DMS53 treated with DMSO at 0.1 percent for 48 hours (cell line): Measurements from ENCODE around the gene RPIA.
A peak's percentile ranks its signal among the peaks of the same experiment; 100 is the strongest.

ENCODE experiments used
- DNase-seq: peaks from one replicate; lab custom pipeline; 2025; ENCODE audit not compliant: unreplicated experiment; lab: John Stamatoyannopoulos, UW

Gene RPIA

GRCh38 chr2:88684519-88684918 lies 7.0 kb upstream of the RPIA start:
- DNase-seq, result no peak

GRCh38 chr2:88686320-88686719 lies 5.2 kb upstream of the RPIA start:
- no peak for DNase-seq

- DNase-seq, result no peak
These were observed 4.1 kb upstream of the RPIA start for GRCh38 chr2:88687384-88687783.

GRCh38 chr2:88690591-88691338 lies 708 bp upstream of the RPIA start:
- DNase-seq, result peak; percentile 70

- peak; percentile 17 for DNase-seq
These were observed 714 bp downstream of the RPIA start for GRCh38 chr2:88692187-88692586.

GRCh38 chr2:88693911-88694414 lies 2.5 kb downstream of the RPIA start:
- DNase-seq, result no peak

GRCh38 chr2:88696611-88697010 lies 5.1 kb downstream of the RPIA start:
- DNase-seq, result no peak

- no peak for DNase-seq
These were observed 6.0 kb downstream of the RPIA start for GRCh38 chr2:88697370-88698026.

GRCh38 chr2:88698027-88698413 lies 6.5 kb downstream of the RPIA start:
- no peak for DNase-seq

GRCh38 chr2:88698498-88699233 lies 7.2 kb downstream of the RPIA start:
- no peak for DNase-seq

GRCh38 chr2:88707003-88707402 lies 15.5 kb downstream of the RPIA start:
- no peak for DNase-seq

GRCh38 chr2:88709181-88709631 lies 17.7 kb downstream of the RPIA start:
- no peak for DNase-seq

- no peak for DNase-seq
These were observed 19.8 kb downstream of the RPIA start for GRCh38 chr2:88711289-88711688.

GRCh38 chr2:88711897-88712296 lies 20.4 kb downstream of the RPIA start:
- DNase-seq, result no peak

GRCh38 chr2:88713408-88713807 lies 21.9 kb downstream of the RPIA start:
- no peak for DNase-seq

- DNase-seq, result no peak
These were observed 23.2 kb downstream of the RPIA start for GRCh38 chr2:88714667-88715066.

GRCh38 chr2:88720399-88720798 lies 28.9 kb downstream of the RPIA start:
- DNase-seq, result no peak

GRCh38 chr2:88721268-88721667 lies 29.8 kb downstream of the RPIA start:
- DNase-seq, result no peak

- no peak for DNase-seq
These were observed 33.3 kb downstream of the RPIA start for GRCh38 chr2:88724643-88725332.

- no peak for DNase-seq
These were observed 37.7 kb downstream of the RPIA start for GRCh38 chr2:88729061-88729745.
